Brain pericyte (primary cell): ENCODE measurements around the gene TRABD2B.

Experiments used
- DNase-seq: peaks from one replicate; pipeline ENCODE4 v3.0.0-alpha.2; 2012; ENCODE audit warnings: low read depth, low spot score

The TRABD2B gene

DNA sequence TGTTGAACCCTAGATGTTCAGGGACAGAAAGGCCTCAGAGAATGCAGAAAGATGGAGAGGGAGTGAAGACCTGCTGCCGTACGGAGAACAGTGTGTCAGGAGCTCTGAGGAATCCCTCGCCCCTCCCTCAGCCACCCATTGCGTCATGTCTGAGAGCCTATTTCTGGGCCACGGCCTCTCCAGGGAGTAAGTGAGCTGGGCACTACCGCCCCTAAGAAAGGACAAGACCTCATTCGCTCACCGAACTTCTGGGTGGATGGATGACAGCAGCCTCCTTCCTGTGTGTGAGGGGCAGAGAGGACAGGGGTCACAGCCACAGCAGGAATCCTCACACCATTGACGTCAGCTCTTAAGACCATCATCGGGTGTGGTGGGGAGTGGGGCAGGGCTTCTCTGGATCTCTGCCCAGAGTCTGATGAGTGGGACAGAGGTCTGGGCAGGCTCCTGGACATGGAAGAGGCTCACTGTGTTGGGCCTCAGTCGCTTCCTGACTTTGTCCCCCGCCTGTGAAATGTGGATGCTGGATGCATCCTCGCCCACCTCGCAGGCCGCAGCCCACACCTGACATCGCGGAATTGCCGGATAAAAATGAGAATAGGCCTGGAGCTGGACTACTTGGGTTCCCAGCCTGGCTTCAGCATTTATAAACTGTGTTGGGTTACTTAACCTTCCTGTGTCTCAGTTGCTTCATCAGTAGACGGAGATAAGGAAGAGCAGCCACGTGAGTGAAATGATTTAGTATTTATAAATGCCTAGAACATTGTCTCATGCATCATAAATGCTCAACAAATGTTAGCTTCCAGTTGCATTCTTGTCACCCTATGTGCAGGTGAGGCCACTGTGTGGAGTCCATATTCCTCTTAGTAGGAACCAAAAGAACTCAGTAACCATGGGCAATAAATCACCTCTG lies 238.6 kb downstream of the TRABD2B start:
- DNase-seq: peak; percentile 59

DNA sequence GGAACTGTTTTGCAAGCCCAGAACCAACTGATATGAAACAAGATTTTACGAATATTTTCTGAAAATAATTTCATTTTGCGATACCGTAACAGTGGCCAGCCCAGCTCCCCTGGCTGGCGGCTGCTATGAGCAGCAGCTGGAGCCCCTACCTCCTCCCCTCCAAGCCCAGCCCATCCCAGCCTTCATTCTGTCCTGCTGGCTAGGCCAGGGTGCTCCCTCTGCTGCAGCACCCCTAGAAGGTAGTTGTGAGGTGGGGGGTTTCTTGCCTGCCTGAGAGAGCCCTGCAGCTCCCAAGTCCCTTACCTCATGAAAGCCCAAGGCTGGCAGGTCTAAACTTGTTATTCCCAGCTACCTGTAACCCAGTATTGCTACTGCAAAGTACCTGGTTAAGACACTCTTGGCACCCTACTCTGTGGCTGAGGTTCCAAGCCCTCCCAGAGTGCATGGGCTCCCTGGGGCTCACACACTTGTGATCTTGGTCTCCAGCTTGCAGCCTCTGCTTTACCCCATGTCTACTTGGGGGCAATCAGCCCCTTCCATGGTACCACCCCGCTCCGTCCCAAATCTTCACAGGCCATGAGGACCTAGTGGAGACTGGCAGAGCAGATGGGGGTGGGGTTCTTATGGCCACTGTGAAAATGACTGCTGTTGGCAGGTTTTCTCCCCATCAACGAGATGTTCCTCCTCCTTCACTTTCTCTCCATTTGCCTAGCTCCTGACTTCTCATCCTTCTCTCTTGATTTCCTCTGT lies 239.8 kb downstream of the TRABD2B start:
- DNase-seq: no peak

DNA sequence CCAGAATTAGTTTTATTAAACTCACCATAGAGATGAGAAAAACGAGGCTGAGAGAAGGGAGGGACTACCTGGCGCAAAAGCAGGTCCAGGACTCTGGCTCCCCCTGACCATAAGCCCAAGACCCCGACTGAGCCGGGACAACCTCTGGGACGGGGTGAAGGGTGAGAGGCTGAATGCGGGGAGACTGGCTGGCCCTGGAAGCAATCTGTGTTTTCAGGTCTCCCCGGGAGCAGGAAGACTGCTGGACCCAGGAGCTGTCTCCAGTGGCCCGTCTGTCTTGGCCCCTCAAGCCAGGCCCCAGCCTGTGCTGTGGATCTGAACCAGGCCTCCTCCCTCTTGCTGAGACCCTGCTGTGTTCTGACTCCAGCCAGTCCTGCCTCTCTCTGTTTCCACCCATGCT lies 240.8 kb downstream of the TRABD2B start:
- no peak for DNase-seq

DNA sequence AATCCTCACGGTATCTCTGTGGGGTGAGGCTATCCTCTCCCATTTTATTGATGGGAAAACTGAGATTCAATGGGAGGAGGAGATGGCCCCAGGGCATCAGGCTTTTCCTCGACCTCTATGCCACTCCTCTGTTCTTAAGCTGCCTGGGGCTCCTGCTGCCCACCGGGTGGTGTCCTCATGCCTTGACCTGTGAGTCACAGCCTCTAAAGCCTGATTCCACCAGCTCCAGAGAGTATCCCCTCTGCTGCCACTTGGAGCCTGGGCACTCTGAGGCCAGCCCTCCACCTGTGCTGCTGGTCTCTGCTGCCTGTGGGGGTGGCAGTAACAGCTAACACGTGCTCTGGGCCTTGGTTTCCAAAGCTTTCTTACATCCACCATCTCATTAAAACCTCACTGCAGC lies 241.2 kb downstream of the TRABD2B start:
- DNase-seq: no peak

DNA sequence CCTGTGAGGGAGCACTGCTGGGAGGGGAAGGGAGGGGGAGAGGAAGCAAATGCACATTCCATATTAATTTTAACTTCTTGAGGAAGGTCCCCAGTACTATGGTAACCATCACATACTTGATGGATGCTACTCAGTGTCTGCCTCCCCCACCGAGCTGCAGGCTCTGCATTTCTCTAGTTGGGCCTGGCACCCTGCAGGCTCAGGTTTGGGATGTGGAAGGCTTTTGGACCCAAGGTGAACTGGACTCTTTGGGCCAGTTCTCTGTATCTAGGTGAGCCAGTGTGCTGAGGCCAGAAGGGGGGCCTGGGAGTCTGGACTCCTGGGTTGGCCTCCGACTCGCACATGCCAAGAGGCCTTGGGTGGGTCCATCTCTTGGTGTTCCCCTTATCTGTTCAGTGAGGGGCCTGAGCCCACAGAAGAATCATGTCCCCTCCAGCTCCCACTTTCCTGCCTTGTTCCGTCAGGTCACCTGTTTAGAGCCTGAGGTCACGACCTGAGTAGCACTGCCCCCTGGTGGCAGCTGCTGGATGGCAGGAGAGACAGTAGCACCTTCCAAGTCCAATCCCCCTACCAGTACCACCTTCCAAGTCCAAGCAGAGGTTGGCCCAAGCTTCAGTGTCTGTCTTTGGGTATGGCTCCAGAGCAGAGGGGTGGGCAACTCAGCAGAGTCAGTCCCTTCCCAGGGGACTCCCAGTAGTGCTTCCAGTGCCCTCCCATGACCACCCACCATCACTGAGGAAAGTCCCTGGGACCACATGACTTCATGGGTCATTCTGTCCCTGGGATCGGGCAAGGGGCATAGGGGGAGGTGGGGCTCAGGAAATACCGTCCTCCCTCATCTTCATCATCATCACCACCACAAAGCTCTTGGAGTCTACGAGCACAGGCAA lies 241.8 kb downstream of the TRABD2B start:
- no peak for DNase-seq

DNA sequence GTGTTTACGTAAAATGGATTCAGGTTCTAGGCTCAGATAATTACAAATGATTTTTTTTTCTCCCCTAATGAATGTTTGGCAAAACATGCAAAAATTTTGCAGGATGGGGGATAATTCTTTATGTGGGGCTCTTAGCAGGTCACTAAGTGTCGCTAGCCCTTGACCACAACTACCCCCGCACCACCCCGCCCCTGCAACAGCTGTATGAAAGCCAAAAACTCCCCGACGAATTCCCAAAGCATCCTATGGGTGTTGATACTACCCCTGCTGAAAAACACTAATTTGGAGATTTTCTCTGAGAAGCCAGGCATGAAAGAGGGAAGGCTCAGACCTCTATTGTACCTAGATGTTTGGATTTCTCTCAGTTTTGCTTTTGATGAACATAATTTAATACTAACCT lies 243.0 kb downstream of the TRABD2B start:
- DNase-seq: no peak

DNA sequence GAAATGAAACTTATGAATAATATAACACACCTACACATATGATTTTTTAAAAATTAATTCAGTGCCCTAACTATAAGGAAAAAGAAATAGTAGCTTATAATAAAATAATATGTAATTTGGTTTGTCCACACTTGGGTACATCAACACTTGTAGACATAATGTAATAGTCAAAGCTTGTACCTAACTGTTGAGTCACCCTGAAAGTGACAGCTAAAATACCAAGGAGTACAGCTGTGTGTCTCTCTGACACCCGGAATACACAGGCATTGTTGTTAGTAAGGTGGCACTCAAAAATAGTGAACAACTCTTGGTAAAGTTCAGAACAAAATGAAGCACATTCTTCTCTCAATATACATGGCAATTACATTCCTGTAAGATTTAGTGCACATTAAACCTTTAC lies 243.4 kb downstream of the TRABD2B start:
- no peak for DNase-seq

DNA sequence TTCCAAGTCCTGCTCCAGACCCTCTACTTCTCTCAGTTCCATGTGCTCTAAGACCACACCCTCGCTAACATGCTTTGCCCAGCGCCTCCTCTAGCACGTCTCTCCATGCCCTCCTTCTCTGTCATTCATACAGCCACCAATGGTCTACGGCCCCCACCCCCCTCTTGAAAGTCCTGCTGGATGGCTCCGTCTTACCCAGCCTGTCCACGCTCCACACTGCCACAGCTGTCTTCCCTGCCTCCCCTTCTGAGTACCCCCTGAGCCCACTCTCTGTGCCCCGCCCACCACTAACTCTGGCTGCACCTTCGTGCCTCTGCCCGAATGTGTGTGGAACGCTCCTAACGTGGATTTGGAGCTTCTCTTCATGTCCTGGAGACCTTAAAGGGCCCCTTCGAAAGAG lies 244.6 kb downstream of the TRABD2B start:
- no peak for DNase-seq

GRCh38 chr1:47751996-47752451 lies 245.2 kb downstream of the TRABD2B start:
- no peak for DNase-seq

DNA sequence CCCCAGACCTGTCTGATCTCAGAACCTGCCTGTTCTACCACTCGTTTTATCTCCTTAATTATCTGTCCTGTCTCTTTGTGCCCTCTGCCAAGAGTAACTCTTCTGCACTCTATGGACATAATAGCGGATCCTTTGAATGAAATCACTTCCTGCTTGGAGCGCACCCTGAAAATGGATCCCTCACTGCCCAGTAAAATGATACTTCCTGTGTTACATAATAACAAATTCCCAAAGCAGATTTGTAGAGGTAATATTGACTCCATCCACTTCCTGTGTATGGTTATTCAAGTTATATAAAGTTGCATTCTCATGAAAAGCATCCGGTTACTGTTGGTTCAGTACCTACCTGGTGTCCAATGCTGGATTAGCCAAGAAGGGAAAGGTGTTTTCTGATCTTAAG lies 246.0 kb downstream of the TRABD2B start:
- DNase-seq: no peak

GRCh38 chr1:47745715-47746609 lies 251.2 kb downstream of the TRABD2B start:
- DNase-seq: no peak

DNA sequence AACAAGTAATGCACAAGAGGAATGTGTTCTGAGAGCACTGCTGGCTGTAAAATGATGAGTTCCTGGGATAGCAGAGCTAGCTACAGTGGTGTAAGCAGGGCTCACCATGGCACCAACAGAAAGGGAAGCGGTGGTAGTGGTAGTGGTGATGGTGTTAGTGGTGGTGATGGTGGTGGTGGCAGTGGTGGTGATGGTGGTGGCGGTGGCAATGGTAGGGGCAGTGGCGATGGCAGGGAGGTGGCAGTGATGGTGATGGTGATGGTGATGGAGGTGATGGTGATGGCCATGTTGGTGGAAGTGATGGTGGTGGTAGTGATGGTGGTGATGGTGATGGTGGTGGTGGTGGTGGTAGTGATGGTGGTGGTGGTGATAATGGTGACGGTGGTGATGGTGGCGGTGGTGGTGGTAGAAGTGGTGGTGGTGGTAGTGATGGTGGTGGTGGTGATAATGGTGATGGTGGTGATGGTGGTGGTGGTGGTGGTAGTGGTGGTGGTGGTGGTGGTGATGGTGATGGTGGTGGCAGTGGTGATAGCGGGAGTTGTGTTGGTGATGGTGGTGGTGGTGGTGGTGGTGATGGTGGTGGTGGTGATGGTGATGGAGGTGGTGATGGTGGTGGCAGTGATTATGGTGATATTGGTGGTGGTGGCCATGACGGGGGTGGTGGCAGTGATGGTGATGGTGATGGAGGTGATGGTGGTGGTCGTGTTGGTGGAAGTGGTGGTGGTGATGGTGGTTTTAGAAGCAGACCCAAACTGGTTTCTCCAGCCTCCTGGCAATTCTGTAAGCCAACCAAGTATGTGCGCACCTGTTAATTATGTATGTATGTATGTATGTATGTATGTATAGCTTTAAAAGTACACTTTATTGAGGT lies 254.1 kb downstream of the TRABD2B start:
- DNase-seq: no peak

GRCh38 chr1:47738560-47739182 lies 258.5 kb downstream of the TRABD2B start:
- no peak for DNase-seq

DNA sequence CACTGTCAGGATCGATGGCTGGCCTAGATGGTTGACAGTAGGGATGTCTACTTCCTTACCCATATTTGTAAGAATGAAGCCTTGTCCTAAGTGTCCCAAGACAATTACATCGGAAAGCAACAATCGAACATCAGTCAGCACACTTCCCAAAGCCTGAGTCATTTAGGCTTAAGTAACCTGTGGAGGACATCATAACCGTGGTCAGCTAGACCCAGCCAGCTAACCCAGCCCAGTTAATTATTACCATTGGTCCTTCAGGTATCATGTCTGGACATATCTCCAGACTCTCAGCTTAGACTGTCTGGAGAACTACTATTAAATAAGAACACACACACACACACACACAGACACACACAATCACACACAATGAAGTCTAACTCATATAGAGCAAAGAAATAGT lies 264.7 kb downstream of the TRABD2B start:
- no peak for DNase-seq

DNA sequence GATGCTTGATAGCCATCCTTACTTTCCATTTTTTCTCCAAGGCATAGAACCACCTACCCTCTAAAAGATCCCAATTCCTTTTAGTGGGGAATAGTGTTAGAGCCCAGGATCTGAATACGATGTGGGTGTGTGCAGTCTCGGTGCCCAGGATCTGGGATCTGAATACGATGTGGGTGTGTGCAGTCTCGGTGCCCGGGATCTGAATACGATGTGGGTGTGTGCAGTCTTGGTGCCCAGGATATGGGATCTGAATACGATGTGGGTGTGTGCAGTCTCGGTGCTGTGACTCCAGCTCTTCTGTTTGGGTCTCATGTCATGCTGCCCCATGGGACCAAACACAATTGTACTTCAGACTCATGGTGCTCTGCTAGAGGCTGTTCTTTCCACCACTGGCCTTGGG lies 265.5 kb downstream of the TRABD2B start:
- no peak for DNase-seq

DNA sequence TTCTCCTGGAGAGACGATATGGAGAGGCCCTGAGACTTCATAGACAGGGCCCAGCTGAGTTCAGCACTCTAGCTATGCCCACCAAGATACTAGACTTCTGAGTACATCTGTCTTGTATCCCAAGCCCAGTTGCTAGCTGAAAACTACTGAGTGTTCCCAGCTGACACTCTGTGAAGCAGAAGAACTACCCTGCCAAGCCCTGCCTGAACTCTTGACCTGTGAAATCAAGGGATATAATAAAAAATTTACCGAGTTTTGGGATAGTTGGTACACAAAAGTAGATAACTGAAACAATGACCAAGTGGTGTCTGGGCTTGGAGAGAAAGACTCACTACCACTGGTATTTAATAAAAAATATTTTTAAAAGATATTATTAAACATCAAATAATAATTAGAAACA lies 267.5 kb downstream of the TRABD2B start:
- no peak for DNase-seq

GRCh38 chr1:47727697-47728085 lies 269.5 kb downstream of the TRABD2B start:
- DNase-seq: no peak

DNA sequence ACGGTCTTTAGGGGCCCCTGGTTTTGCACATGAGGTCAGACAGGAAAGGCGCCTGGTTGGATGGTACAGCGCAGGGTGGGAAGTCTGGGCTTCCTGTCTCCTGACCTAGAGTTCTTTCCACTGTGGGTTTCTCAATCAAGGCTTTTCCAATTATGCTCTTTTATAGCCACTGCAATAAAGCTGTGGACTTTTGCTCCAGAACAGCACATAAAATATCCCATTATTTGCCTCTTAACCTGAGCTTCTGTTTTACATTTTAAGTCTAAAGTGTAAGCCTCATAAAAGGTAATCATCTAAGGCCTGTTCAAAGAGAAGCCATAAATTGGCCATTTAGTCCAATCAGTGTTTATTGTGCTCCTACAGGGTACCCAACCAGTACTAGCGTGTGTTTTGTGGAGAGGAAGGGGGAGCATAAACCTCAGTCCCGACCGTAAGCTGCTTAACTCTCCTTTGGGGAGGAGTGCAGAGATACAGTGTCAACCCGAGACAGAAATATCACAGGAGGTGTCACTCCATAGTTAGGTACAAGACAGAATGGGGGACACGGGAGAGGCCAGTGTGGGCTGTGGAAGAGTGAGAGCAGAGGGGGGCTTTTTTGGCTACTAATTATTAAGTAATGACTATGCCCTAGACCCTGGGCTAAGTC lies 270.0 kb downstream of the TRABD2B start:
- no peak for DNase-seq
